Activated T-cell treated with anti-CD3 and anti-CD28 coated beads, Interleukin-2, amount 50 U/mL, for 48 hours (primary cell): ENCODE measurements around the gene ANO8.
"Not testable (repeated sequence)": the region's sequence is repeated elsewhere in the genome, so short reads cannot be mapped to it uniquely, and the experiment has no call there.

Experiments used
- DNase-seq, 2 experiments: peaks; one replicate each; pipeline ENCODE4 v3.0.0-alpha.2; 2020

ANO8 gene

GRCh38 chr19:17309965-17310461 lies 24.6 kb downstream of the ANO8 start:
- DNase-seq: no peak

DNA sequence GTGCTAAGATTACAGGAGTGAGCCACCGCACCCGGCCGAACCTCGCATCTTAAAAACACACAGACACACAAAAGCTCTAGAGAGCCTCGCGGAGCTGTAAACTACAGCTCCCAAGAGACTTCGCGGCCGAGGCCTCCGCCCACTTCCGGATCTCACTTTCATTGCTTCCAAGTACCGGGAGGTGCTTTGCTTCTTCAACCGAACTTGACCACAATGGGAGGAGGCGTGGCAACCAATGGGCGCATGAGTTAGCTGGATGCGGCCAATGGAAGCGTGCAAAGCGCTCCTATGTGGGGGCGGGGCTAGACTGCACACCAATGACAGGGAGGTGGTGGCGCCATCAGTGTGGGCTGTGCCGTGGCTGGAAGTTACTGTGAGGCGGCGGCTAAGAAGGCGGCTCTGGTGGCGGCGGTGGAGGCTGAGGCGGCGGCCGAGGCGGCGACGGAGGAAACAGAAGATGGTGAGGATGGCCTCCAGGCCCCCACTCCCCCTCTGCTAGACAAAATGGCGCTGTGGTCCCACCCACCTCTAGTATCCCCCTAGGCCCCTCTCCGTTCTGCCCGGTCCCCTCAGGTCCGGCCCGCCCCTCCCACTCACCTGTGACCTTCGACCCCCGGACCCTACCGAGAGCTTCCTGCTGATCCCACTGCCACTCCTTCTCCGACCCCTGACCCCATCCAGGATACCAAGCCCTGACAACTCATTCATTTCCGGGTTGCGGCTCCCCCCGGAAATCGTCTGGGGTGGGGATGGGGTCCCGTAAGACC lies 25.3 kb downstream of the ANO8 start, which contains the start of gene DDA1:
Gene DDA1 (plus strand): TSS at position 366 of the 767 bp plus-strand sequence. CDS start 92 bp downstream, at position 458.
- peak; percentile 99 for DNase-seq

- DNase-seq: no peak
Measured at GRCh38 chr19:17307876-17308377, 26.7 kb downstream of the ANO8 start.

DNA sequence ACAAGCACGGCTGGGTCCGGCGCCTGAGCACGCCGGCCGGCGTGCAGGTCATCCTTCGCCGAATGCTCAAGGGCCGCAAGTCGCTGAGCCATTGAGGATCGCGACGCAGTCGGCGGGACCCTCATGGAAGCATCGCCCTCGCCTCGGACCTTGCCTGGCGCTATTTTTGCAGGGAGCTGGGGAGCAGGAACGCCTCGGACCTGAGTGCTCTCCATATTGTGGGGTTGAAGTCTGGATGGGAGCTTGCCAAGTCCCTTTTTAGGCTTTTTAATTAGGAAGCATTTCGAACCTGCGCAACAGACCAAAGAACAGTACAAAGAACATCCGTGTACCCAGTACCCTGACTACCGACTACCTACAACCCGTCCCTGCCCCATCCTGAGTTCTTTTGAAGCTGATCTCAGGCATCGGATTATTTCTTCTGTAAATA lies 28.4 kb downstream of the ANO8 start:
- DNase-seq: no peak

- peak; percentile 95 to 97 for DNase-seq
Measured at GRCh38 chr19:17305517-17306284, 29.0 kb downstream of the ANO8 start, which contains the start of gene MRPL34. Gene MRPL34, plus strand, starts transcription at chr19:17305872. Its CDS starts 21 bp downstream, at chr19:17305893.

DNA sequence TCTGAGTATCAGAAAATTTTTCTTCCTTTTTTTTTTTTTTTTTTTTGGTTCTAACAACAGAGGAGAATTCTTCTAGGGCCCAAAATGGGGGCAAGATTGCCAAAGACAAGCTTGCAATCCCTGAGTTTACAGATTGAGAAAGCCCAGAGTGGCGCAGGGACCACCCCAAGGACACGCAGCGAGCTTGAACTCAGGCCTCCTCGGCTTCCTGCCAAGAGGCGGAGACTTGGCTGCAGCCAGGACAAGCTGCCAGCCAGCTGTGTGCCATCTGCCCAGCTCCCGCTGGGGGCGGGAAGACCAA lies 29.5 kb downstream of the ANO8 start:
- no peak for DNase-seq

DNA sequence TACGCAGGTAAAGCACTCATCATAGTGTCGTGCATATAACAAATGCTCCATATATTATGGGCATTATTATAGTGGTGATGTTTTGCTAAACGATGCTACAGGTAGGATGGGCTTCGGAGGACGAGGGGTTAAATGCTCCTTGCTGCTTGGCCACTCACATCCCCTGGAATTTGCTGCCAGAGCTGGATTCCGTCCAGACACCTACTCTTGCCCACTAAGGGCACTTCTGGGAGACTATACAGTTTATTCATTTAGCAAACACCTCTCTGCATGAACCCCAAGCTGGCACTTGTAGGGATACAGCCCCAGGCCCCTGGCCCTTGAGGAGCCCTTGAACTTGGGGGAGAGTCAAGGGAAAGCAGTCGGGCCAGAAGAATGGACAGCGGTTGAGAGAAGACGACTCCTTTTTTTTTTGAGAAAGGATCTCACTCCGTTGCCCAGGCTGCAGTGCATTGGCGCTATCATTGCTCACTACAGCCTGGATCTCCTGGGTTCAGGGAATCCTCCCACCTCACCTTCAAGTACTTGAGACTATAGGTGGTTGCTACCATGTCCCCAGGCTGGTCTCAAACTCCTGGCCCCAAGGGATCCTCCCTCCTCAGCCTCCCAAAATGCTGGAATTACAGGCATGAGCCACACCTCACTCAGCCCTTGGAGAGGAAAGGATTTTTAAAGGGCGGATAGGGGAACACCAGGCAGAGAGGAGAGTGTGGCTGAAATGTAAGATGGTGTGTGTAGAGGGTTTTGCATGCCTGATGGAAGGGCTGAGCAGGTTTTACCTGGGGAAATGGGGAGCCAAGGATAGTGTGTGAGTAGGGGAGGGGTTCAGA lies 30.1 kb downstream of the ANO8 start:
- no peak for DNase-seq

DNA sequence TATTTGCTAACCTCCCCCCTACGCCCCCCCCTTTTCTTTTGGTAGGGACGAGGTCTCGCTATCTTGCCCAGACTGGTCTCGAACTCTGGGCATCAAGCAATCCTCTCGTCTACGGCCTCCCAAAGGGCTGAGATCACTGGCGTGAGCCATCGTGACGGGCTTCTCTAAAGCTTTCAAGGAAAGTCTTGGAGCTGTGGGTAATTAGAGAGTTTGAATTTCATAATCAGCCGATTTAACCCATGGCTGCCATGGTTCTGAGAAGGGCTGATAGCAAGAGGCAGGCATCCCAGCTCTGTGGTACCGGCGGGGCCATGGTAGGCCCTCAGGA lies 30.8 kb downstream of the ANO8 start:
- no peak for DNase-seq

GRCh38 chr19:17303167-17303939 lies 31.3 kb downstream of the ANO8 start, which contains the start of gene ABHD8:
Gene ABHD8, minus strand, starts transcription at chr19:17303425. Its CDS starts 1,809 bp downstream, at chr19:17301616.
- peak; percentile 97 to 98 for DNase-seq

DNA sequence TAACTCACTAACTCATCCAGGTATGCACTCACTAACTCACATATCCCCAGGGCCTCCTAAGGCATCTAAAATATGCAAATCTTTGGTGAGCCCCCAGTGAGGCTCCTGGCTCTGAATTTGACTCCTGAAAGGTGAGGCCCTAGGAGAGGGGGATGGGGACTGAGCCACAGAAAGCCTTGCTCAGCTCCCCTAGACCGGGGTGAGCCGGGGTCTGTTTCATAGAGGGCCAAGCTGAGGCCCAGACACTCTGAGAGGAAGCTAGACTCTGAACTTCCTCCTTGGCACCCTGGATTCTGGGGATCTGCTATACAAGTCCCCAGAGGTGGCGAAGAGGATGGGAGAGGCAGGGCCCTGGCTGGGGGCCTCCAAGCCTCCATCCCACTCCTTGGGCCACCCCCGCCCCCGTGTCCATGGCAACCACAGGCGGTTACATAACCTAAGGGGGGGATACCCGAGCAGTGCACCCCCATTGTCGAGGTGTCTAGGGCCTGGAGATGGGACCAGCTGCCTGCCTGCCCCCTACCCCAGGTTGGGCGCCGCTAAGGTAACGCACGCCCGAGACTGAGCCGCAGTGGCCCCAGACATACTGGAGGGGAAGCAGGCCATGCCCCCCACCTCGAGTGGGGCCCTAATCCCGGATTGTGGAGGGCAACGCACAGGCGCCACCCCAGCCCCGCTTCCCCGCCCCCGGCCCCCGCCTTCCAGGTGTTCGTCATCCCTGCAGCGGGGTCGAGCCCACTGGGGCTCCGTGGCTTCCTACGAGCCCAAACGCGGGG lies 32.1 kb downstream of the ANO8 start:
- peak; percentile 36 for DNase-seq

GRCh38 chr19:17300992-17301619 lies 33.5 kb downstream of the ANO8 start:
- DNase-seq: no peak

DNA sequence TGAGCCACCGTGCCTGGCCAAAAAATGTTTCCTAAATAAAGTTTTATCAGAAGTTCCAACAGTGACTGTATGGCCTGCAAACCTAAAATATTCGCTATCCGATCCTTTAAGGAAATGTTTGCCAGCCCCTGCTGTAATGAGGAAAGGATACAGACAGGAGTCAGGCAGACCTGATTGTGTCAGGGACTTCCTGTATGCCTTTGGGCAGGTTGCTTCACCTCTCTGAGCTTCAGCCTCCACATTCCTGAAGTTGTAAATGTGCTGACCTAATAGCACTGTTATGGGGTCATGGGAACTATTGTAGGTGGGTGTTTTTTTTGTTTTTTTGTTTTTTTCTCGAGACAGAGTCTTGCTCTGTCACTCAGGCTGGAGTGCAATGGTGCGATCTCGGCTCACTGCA lies 37.7 kb downstream of the ANO8 start:
- DNase-seq: no peak

GRCh38 chr19:17296273-17296672 lies 38.4 kb downstream of the ANO8 start:
- no peak for DNase-seq

DNA sequence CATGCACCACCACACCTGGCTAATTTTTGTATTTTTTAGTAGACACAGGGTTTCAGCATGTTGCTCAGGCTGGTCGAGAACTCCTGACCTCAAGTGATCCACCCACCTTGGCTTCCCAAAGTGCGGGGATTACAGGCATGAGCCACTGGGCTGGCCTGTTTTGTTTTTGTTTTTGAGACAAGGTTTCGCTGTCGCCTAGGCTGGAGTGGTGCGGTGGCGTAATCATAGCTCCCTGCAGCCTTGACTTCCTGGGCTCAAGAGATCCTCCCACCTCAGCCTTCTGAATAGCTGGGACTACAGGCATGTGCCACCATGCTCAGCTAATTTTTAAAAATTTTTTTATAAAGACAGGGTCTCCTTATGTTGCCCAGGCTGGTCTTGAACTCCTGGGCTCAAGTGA lies 39.1 kb downstream of the ANO8 start:
- not testable (repeated sequence) for DNase-seq

GRCh38 chr19:17294051-17294891 lies 40.4 kb downstream of the ANO8 start:
- peak; percentile 80 to 83 for DNase-seq

- DNase-seq: no peak
Measured at GRCh38 chr19:17293605-17294004, 41.0 kb downstream of the ANO8 start.

- peak; percentile 91 to 92 for DNase-seq
Measured at GRCh38 chr19:17292301-17293074, 42.2 kb downstream of the ANO8 start.

GRCh38 chr19:17289489-17289888 lies 45.2 kb downstream of the ANO8 start:
- peak; percentile 72 to 81 for DNase-seq

GRCh38 chr19:17286752-17287151 lies 47.9 kb downstream of the ANO8 start:
- DNase-seq: no peak
